ENCODE results near the gene TPGS1.
"Not testable (repeated sequence)": the region's sequence is repeated elsewhere in the genome, so short reads cannot be mapped to it uniquely, and the experiment has no call there.

TPGS1 gene

DNA sequence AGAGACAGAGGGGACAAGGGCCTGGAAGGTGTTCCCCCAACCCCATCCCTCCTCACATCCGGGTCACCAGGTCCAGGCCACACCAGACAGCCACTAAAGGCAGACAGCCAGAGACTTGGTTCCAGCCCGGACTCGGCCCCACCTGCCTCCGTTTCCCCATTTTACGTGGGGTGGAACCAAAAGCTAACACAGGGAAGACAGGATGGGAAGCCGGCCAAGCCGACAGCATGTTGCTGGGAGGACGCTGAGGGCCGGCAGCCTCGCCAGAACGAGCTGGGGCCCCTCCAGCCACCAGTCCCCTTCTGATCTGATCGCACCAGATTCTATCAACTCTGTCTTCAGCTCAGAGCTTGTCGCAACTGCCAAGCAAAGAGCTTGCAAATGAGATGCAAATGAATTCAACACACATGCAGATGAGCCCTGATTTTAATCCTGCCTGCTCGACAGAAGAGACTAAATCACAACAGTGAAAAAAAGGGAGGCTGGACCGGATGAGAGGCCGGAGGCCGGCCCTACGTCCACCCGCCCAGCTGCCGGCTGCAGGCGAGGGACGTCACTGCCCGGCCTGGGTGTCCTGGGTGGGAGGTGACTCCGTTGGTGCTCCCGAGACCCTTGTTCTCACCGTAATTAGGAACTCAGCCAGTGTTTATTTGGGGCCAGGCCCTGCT is 28.9 kb upstream of the TPGS1 start:
- DNase-seq: no peak

DNA sequence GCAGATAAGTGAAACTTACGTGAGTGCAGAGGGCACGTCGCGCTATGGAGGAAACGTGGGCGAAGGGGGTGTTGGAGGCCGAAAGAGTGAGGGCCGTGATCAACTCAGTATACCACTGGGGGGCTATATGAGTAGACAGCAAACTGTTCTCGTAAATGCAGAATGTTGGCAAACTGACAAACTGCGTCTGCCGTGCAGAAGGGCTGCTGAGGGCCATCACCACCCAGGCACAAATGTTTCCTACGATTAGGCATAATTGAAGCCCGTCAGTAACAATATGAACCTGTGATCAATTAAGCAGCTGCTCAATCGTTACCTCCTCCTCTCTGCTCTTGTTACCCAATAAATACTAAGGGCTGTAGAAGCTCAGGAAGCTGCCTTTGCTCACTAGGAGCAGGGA is 28.3 kb upstream of the TPGS1 start:
- DNase-seq: no peak

DNA sequence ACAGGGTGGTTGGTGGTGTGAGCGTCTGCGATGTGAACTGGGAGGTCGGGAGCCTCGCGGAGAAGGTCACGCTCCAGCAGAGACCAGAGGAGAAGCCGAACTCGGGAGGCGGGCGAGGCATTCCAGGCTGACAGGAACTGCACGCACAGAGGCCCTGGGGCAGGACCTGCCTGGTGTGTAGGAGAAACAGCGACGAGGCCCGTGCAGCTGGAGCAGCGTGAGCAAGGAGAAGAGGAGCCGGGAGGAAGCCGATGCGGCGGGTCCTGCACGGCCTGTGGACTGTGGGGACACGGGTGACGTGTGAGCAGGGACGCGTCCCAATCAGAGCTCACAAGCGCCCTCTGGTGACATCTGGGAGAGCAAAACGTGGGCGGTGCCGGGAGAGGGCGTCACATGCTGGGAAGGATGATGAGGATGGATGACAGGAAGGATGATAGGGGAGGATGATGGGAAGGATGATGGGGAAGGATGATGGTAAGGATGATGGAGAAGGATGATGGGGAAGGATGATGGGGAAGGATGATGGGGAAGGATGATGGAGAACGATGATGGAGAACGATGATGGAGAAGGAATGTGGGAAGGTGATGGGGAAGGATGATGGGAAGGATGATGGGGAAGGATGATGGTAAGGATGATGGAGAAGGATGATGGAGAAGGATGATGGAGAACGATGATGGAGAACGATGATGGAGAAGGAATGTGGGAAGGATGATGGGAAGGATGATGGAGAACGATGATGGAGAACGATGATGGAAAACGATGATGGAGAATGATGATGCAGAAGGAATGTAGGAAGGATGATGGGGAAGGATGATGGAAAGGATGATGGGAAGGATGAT is 27.1 kb upstream of the TPGS1 start:
- DNase-seq: peak; percentile 54

DNA sequence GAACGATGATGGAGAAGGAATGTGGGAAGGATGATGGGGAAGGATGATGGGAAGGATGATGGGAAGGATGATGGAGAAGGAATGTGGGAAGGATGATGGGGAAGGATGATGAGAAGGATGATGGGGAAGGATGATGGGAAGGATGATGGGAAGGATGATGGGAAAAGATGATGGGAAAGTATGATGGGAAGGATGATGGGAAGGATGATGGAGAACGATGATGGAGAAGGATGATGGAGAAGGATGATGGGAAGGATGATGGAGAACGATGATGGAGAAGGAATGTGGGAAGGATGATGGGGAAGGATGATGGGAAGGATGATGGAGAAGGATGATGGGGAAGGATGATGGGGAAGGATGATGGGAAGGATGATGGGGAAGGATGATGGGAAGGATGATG is 26.2 kb upstream of the TPGS1 start:
- DNase-seq: not testable (repeated sequence)

DNA sequence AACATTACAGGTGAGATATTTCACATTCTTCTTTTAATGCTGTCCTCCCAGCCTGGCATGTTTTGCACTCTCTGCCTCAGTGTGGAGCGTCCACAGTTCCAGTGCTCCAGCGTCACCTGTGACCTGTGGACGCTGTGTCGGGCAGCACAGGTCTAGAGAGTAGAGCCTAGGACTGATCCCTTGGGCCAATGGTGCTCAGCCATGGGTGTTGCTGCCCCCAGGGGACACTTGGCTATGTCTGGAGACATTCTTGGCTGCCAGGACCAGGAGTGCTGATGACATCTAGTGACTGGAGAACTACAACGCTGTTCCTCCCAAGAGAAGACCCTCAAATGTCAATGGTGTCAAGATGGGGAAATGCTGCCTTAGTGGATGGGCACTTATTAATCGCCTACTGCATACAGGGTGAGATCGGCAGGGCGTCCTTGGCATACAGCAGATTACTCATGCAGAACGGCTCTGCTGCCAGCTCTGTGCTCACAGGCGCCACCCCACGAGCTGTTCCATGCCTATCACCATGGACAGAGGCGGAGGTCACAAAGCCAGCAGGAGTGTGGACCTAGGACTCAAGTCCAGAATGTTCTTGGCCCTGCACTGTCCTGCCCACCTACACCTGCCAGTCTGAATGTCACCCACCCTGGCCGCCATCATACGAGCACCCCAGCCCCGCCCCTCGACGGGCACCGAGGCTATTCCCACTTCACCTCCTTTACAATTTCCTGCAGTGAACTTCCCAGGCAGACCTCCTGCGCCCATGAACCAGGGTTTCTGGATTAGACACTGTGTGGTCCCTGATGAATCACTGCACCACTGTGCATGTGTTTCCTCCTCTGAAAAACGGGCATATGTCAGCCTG is 24.9 kb upstream of the TPGS1 start:
- DNase-seq: no peak

GRCh38 chr19:483332-484072 is 23.8 kb upstream of the TPGS1 start:
- DNase-seq: no peak

DNA sequence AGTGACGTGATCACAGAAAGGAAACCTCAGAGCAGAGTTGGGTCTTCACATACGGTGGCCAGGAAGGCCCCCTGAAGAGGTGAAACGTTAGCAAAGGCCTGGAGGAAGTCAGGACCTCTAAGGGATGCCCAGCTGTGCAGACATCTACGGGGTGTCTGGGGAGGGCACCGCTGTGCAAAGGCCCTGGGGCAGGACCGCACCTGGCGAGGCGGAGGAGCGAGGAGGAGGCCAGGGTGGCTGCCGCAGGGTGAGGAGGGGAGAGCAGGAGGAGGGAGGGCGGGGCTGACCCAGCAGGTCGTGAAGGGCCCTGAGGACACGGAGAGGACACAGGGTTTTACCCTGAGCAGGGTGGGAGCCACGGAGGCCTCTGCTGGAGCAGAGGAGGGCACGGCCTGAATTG is 22.8 kb upstream of the TPGS1 start:
- DNase-seq: no peak

- no peak for DNase-seq
Measured at GRCh38 chr19:485077-485476, 22.2 kb upstream of the TPGS1 start.

DNA sequence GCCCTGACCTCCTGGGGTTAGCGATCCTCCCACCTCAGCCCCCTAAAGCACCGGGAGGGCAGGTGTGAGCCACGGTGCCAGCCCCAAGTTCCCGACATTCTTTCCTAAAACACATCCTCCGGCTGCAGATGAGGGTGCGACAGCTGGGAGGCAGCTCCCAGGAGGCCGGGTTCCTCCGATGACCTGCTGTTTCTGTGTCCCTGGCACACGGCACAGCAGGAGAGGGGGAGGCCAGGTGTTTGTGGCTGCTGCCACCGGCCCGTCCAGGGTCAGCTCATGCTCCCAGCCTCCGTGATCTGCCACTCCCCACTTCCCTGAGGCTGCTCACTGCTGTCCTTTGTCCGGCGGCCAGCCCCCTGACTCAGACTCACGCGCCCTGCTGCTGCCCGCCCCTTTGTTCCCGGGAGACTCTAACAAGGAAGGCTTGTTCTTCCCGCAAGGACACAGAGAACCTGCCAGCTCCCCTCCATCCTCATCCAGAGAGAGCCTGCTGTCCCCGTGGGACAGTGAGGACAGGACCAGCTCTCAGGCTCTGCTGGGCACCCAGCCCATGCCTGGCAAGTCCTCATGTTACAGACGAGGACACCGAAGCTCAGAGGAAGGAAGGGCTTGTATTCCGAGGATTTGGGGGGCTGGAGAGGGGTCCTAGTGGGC is 21.6 kb upstream of the TPGS1 start:
- DNase-seq: no peak

GRCh38 chr19:488505-489417 is 18.5 kb upstream of the TPGS1 start:
- peak; percentile 93 for DNase-seq

DNA sequence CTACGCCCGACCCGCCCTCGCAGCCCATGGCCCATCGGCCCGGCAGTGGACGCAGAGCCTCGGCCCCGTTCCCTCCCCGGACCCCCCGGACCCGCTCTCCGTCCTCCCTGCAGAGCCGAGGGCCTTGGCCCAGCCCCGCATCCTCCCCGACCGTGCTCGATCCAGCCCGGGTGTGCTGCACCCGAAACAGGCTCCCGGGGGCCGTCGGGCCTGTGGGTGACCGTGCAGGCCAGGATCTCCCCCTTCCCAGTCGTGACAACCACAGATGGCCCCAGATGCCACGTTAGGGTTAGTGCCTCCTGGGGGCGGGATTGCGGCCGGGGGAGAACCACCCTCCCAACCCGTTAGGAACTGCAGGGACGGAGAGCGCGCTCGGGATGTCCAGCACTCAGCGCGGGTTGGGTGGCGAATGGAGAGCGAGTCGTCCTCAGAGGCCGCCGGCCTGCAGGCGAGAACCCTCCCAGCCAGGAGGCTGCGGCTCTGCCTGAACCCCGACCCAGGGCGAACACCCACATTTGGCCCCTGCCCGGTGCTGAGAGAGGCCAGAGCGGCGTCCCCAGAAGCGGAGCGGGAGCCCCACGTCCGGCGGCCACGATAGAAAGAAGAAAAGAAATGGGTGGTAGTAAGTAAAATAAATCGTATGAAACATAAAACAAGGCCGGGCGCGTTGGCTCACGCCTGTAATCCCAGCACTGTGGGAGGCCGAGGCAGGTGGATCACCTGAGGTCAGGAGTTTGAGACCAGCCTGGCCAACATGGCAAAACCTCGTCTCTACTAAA is 17.7 kb upstream of the TPGS1 start:
- DNase-seq: no peak

- peak; percentile 48 for DNase-seq
Measured at GRCh38 chr19:491146-491741, 16.1 kb upstream of the TPGS1 start.

- peak; percentile 53 for DNase-seq
Measured at GRCh38 chr19:492091-492531, 15.2 kb upstream of the TPGS1 start.

- DNase-seq: no peak
Measured at GRCh38 chr19:493391-494170, 13.7 kb upstream of the TPGS1 start.

- no peak for DNase-seq
Measured at GRCh38 chr19:494171-495080, 12.9 kb upstream of the TPGS1 start.

- DNase-seq: no peak
Measured at GRCh38 chr19:495081-495401, 12.3 kb upstream of the TPGS1 start.

- DNase-seq: peak; percentile 66
Measured at GRCh38 chr19:495402-496111, 11.7 kb upstream of the TPGS1 start.

All from activated T-cell treated with anti-CD3 and anti-CD28 coated beads, Interleukin-2, amount 50 U/mL, for 1 hour (primary cell).